B cell (primary cell): Measurements from ENCODE around the gene SPPL3. TPM values are rescaled to one million over a fixed set of nuclear protein-coding genes. Genes with fewer than 3 reads are reported as not detected.

ENCODE experiments used
- ATAC-seq: fragments of 200-7000 bp; cut with Tn5 transposase; one replicate; pipeline ENCODE4 v1.10.0; 2021; ENCODE audit warnings: low read depth, mild to moderate bottlenecking, moderate number of reproducible peaks, moderate library complexity
- CTCF ChIA-PET: fragments of 350-600 bp; sonication (Branson Sonifier 250); formaldehyde crosslinking; loops from one replicate; lab custom pipeline; 2021; ENCODE audit warnings: antibody characterized with exemption, inconsistent platforms; lab: Charles Lee
- POLR2A ChIA-PET: fragments of 350-600 bp; sonication (Branson Sonifier 250); formaldehyde crosslinking; loops from one replicate; lab custom pipeline; 2021; ENCODE audit warnings: antibody characterized with exemption; lab: Charles Lee
- DNase-seq: peaks from one replicate; pipeline ENCODE4 v3.0.0; 2013
- H2AFZ ChIP-seq: 2 replicates; pipeline ENCODE4 v1.6.1; 2012; ENCODE audit warnings: mild to moderate bottlenecking, low read depth, low read length; ENCODE audit not compliant: insufficient read depth, poor library complexity, severe bottlenecking
- H3K27ac ChIP-seq, 2 donors: 1 replicate in 1 of 2; 2 replicates in 1 of 2; pipeline ENCODE4 v1.5.1; 2012 to 2013; ENCODE audit warnings: low read length in 2 of 2, mild to moderate bottlenecking in 2 of 2, moderate library complexity in 1 of 2
- H3K27me3 ChIP-seq, 4 experiments: fragments of 200-600 bp in 1 of 4; sonication (generic) in 1 of 4; replicated peaks in 1 of 4; 1 replicate in 2 of 4; 2 replicates in 2 of 4; pipeline versions ENCODE4 v1.6.1 to v1.7.0; 2013 to 2016; ENCODE audit warnings: low read length in 3 of 4, mild to moderate bottlenecking in 2 of 4, mixed read lengths in 1 of 4, moderate library complexity in 1 of 4; ENCODE audit not compliant: insufficient read depth in 4 of 4, control insufficient read depth in 3 of 4; ENCODE audit errors: control extremely low read depth in 1 of 4
- H3K36me3 ChIP-seq, 2 experiments: replicated peaks in 1 of 2; 1 replicate in 1 of 2; 2 replicates in 1 of 2; pipeline versions ENCODE4 v1.6.1 to v1.7.1; 2013; ENCODE audit warnings: low read length in 1 of 2; ENCODE audit not compliant: insufficient read depth in 2 of 2, control insufficient read depth in 1 of 2; ENCODE audit errors: control extremely low read depth in 1 of 2, extremely low read depth in 1 of 2
- H3K4me1 ChIP-seq, 2 donors: fragments of 200-600 bp in 1 of 2; sonication (generic) in 1 of 2; 1 replicate in 1 of 2; 2 replicates in 1 of 2; pipeline versions ENCODE4 v1.5.1 to v1.6.1; 2013 to 2017; ENCODE audit warnings: low read length in 2 of 2; ENCODE audit not compliant: control insufficient read depth in 2 of 2, insufficient read depth in 2 of 2
- H3K4me2 ChIP-seq: replicated peaks from 2 replicates; pipeline ENCODE3; 2012; ENCODE audit warnings: mild to moderate bottlenecking, low read depth, low read length; ENCODE audit not compliant: poor library complexity, severe bottlenecking
- H3K4me3 ChIP-seq, 5 experiments: fragments of 200-600 bp in 1 of 5; sonication (generic) in 1 of 5; 1 replicate in 3 of 5; 2 replicates in 2 of 5; pipeline versions ENCODE4 v1.5.1 to v1.7.0; 2011 to 2016; ENCODE audit warnings: low read length in 4 of 5, mild to moderate bottlenecking in 4 of 5, low read depth in 2 of 5, control low read depth in 1 of 5, moderate library complexity in 1 of 5; ENCODE audit not compliant: insufficient read depth in 1 of 5; ENCODE audit errors: control extremely low read depth in 1 of 5, extremely low read depth in 1 of 5
- H3K79me2 ChIP-seq: fragments of 200-600 bp; sonication (generic); one replicate; pipeline ENCODE4 v1.6.0; 2016; ENCODE audit warnings: low read length; ENCODE audit not compliant: control insufficient read depth, insufficient read depth
- H3K9ac ChIP-seq: fragments of 200-600 bp; sonication (generic); 2 replicates; pipeline ENCODE4 v1.6.1; 2017; ENCODE audit warnings: mild to moderate bottlenecking, low read length, moderate library complexity
- H3K9me3 ChIP-seq, 3 donors: one replicate each; pipeline versions ENCODE4 v1.6.1 to v1.7.1; 2013; ENCODE audit warnings: low read length in 2 of 3; ENCODE audit not compliant: control insufficient read depth in 2 of 3, insufficient read depth in 1 of 3; ENCODE audit errors: control extremely low read depth in 1 of 3
- H4K20me1 ChIP-seq: 2 replicates; pipeline ENCODE4 v1.6.0; 2012; ENCODE audit warnings: mild to moderate bottlenecking, low read length; ENCODE audit not compliant: insufficient read depth, control insufficient read depth, poor library complexity, severe bottlenecking
- H3K27ac Mint-ChIP-seq: one replicate; pipeline ENCODE4 v1.8.0; 2021; ENCODE audit warnings: mixed read lengths
- H3K27me3 Mint-ChIP-seq: one replicate; pipeline ENCODE4 v1.8.0; 2021; ENCODE audit warnings: mixed read lengths
- H3K4me1 Mint-ChIP-seq: one replicate; pipeline ENCODE4 v1.8.0; 2021; ENCODE audit warnings: mixed read lengths
- H3K4me3 Mint-ChIP-seq: one replicate; pipeline ENCODE4 v1.8.0; 2021; ENCODE audit warnings: mixed read lengths
- H3K9me3 Mint-ChIP-seq: one replicate; pipeline ENCODE4 v1.8.0; 2022; ENCODE audit warnings: mixed read lengths; ENCODE audit not compliant: insufficient read depth
- CTCF ChIP-seq: fragments of 200-600 bp; IDR thresholded peaks from one replicate; pipeline ENCODE4 v1.8.0; 2022; ENCODE audit warnings: antibody characterized with exemption, mild to moderate bottlenecking
- EZH2 ChIP-seq: IDR thresholded peaks from 2 replicates; pipeline ENCODE4 v1.6.1; 2012; ENCODE audit warnings: borderline replicate concordance, low read depth, mild to moderate bottlenecking, moderate library complexity, low read length; ENCODE audit not compliant: insufficient read depth, poor library complexity, severe bottlenecking
- WGBS: methylation state at CpG from one replicate; pipeline ENCODE4 v1.1.5; 2013; ENCODE audit warnings: missing lambda C conversion rate; ENCODE audit not compliant: insufficient coverage; 5-methylcytosine and 5-hydroxymethylcytosine counted together
- intact Hi-C: fragments of 100-400 bp; cut with micrococcal nuclease; formaldehyde crosslinking; loops from one replicate; pipeline ENCODE4 v1.10.0; 2022
- polyA plus RNA-seq: library from polyadenylated mRNA; depleted of rRNA; stranded (reverse); fragments of >200 nt; gene quantifications from 2 replicates; pipeline ENCODE4 v1.2.3, GENCODE V29; 2012
- total RNA-seq, 2 donors: library from RNA; stranded (reverse); fragments of 120-200 nt in 1 of 2; gene quantifications; 1 replicate in 1 of 2; 2 replicates in 1 of 2; pipeline versions ENCODE4 v1.2.3 to v1.2.4, GENCODE V29; 2013 to 2022

Gene SPPL3
- total and polyA plus RNA-seq, 2 donors (not counting 1 experiment from before 2014, with no cell fraction given) = 12.3 to 43.6 TPM

GRCh38 chr12:120797677-120798642 is 106.2 kb downstream of the SPPL3 start:
- Mint-ChIP-seq H3K4me3 (no peak overlapping the region), H3K27ac (peak overlapping the region; percentile 23), H3K4me1 (peaks cover 49% of the 10 kb centered on the region), H3K9me3 (peaks cover 14% of the 10 kb centered on the region), H3K27me3 (no peaks in the 10 kb centered on the region)
- intact Hi-C loops = loop anchor here (2.0 kb wide), 1 partner anchor 23 kb away; no protein-coding TSS in a partner anchor
- H2AFZ ChIP-seq = no peak overlapping the region
- peak overlapping the region in 1 of 5 experiments; percentile 34 for H3K4me3 ChIP-seq
- no peaks in the 10 kb centered on the region for H3K27me3 ChIP-seq
- TF ChIP-seq EZH2 (no peak), CTCF (no peak)
- ChIA-PET CTCF (interaction anchor here (0.7 to 1.5 kb wide), 2 partner anchors 106 to 173 kb away, joined by 3 to 4 read pairs; partner anchors contain the start of gene SPPL3), POLR2A (no interaction called here)
- 38% methylated on average over 3 of the region's 7 CpGs for WGBS
- peak overlapping the region in 1 of 2 donors; percentile 27 for H3K27ac ChIP-seq
- peaks cover 0 to 18% (median 13%) of the 10 kb centered on the region in 3 donors for H3K9me3 ChIP-seq
- DNase-seq (peak; percentile 26), ATAC-seq (peak; percentile 24)
- peaks cover 29 to 30% of the 10 kb centered on the region in 2 donors for H3K4me1 ChIP-seq
- H4K20me1 ChIP-seq = peaks cover 44% of the 10 kb centered on the region
- H3K79me2 ChIP-seq = peaks cover 45% of the 10 kb centered on the region
- peak overlapping the region; percentile 42 for H3K4me2 ChIP-seq
- peaks cover under 1 to 3% of the 10 kb centered on the region in 2 experiments for H3K36me3 ChIP-seq
- peak overlapping the region; percentile 2 for H3K9ac ChIP-seq
